Trophoblast cell (in vitro differentiated cells and primary cell): Measurements from ENCODE around the gene TENT5C.

Experiments
- DNase-seq, 2 donors: peaks; one replicate each; pipeline ENCODE4 v3.0.0-alpha.2; 2016
- H2AFZ ChIP-seq: 2 replicates; pipeline ENCODE4 v1.6.1; 2013; ENCODE audit warnings: low read length, moderate library complexity, mild to moderate bottlenecking; ENCODE audit not compliant: insufficient read depth, poor library complexity
- H2AK5ac ChIP-seq: 2 replicates; pipeline ENCODE4 v1.6.1; 2013; ENCODE audit warnings: mild to moderate bottlenecking, low read length
- H2BK120ac ChIP-seq: 2 replicates; pipeline ENCODE4 v1.6.1; 2013; ENCODE audit warnings: low read length, mild to moderate bottlenecking, moderate library complexity; ENCODE audit not compliant: insufficient read depth, poor library complexity
- H2BK12ac ChIP-seq: 2 replicates; pipeline ENCODE4 v1.6.1; 2013; ENCODE audit warnings: mild to moderate bottlenecking, low read length, moderate library complexity
- H2BK5ac ChIP-seq: 2 replicates; pipeline ENCODE4 v1.6.1; 2013; ENCODE audit warnings: low read length, low read depth, moderate library complexity, mild to moderate bottlenecking; ENCODE audit not compliant: poor library complexity
- H3K14ac ChIP-seq: 2 replicates; pipeline ENCODE4 v1.6.1; 2013; ENCODE audit warnings: mild to moderate bottlenecking, low read length
- H3K18ac ChIP-seq: 2 replicates; pipeline ENCODE4 v1.6.1; 2013; ENCODE audit warnings: mild to moderate bottlenecking, low read length
- H3K23ac ChIP-seq: 2 replicates; pipeline ENCODE4 v1.6.1; 2013; ENCODE audit warnings: low read length
- H3K27ac ChIP-seq: 2 replicates; pipeline ENCODE4 v1.5.1; 2013; ENCODE audit warnings: low read depth, mild to moderate bottlenecking, inconsistent platforms, low read length, moderate library complexity
- H3K27me3 ChIP-seq: 2 replicates; pipeline ENCODE4 v1.6.1; 2013; ENCODE audit warnings: inconsistent platforms, mild to moderate bottlenecking, low read length, moderate library complexity; ENCODE audit not compliant: insufficient read depth
- H3K36me3 ChIP-seq, 2 experiments: 1 replicate in 1 of 2; 2 replicates in 1 of 2; pipeline ENCODE4 v1.6.1; 2013; ENCODE audit warnings: low read length in 2 of 2, mild to moderate bottlenecking in 2 of 2, moderate library complexity in 1 of 2; ENCODE audit not compliant: insufficient read depth in 2 of 2, control insufficient read depth in 1 of 2
- H3K4ac ChIP-seq: 2 replicates; pipeline ENCODE4 v1.6.1; 2013; ENCODE audit warnings: low read depth, mild to moderate bottlenecking, low read length, moderate library complexity
- H3K4me1 ChIP-seq, 2 experiments: 1 replicate in 1 of 2; 2 replicates in 1 of 2; pipeline ENCODE4 v1.6.1; 2013; ENCODE audit warnings: low read length in 2 of 2, mild to moderate bottlenecking in 2 of 2, moderate library complexity in 1 of 2; ENCODE audit not compliant: insufficient read depth in 2 of 2, control insufficient read depth in 1 of 2
- H3K4me2 ChIP-seq: 2 replicates; pipeline ENCODE4 v1.6.1; 2013; ENCODE audit warnings: inconsistent platforms, mild to moderate bottlenecking, low read length, moderate library complexity
- H3K4me3 ChIP-seq: 2 replicates; pipeline ENCODE4 v1.5.1; 2013; ENCODE audit warnings: mild to moderate bottlenecking, low read depth, low read length, inconsistent platforms
- H3K79me1 ChIP-seq: one replicate; pipeline ENCODE4 v1.6.1; 2013; ENCODE audit warnings: low read length
- H3K79me2 ChIP-seq: 2 replicates; pipeline ENCODE4 v1.6.1; 2013; ENCODE audit warnings: low read length, mild to moderate bottlenecking; ENCODE audit not compliant: control insufficient read depth, insufficient read depth, poor library complexity
- H3K9ac ChIP-seq: 2 replicates; pipeline ENCODE4 v1.6.1; 2013; ENCODE audit warnings: mild to moderate bottlenecking, low read length
- H3K9me3 ChIP-seq: 2 replicates; pipeline ENCODE4 v1.6.1; 2013; ENCODE audit warnings: low read depth, mild to moderate bottlenecking, control low read depth, inconsistent platforms, low read length; ENCODE audit not compliant: insufficient read depth
- H4K12ac ChIP-seq: 2 replicates; pipeline ENCODE4 v1.6.1; 2013; ENCODE audit warnings: low read depth, mild to moderate bottlenecking, low read length, moderate library complexity
- H4K8ac ChIP-seq: 2 replicates; pipeline ENCODE4 v1.6.1; 2013; ENCODE audit warnings: low read depth, mild to moderate bottlenecking, low read length, moderate library complexity
- H4K91ac ChIP-seq: one replicate; pipeline ENCODE4 v1.6.1; 2013; ENCODE audit warnings: low read depth, mild to moderate bottlenecking, low read length, moderate library complexity
- WGBS: extraction: QIAGEN DNeasy Blood & Tissue Kit; methylation state at CpG from one replicate; pipeline ENCODE4 v1.1.7; 2013; ENCODE audit warnings: missing lambda C conversion rate; ENCODE audit not compliant: insufficient read length, insufficient coverage; ENCODE audit errors: extremely low coverage; 5-methylcytosine and 5-hydroxymethylcytosine counted together

The TENT5C gene

GRCh38 chr1:117611121-117611601, 5.3 kb downstream of the TENT5C start:
- Histone ChIP-seq H3K27me3 (peaks cover 4% of the 10 kb centered on the region), H3K23ac (no peak overlapping the region), H3K4me2 (no peak overlapping the region), H3K27ac (no peak overlapping the region), H2BK12ac (no peak overlapping the region), H3K79me2 (no peaks in the 10 kb centered on the region), H4K91ac (no peak overlapping the region), H2BK120ac (no peak overlapping the region), H3K79me1 (no peaks in the 10 kb centered on the region), H3K4ac (no peak overlapping the region), H2AFZ (no peak overlapping the region), H3K9me3 (no peaks in the 10 kb centered on the region), H3K36me3 (no peaks in the 10 kb centered on the region), H3K9ac (no peak overlapping the region), H4K12ac (no peak overlapping the region), H3K18ac (no peak overlapping the region), H4K8ac (no peak overlapping the region), H3K14ac (no peak overlapping the region), H2BK5ac (no peak overlapping the region), H3K4me3 (no peak overlapping the region), H3K4me1 (peaks cover 19 to 21% of the 10 kb centered on the region in 2 experiments), H2AK5ac (no peak overlapping the region)
- DNase-seq: no peak
- WGBS: no CpG with 5 or more reads among the region's 5 CpGs

GRCh38 chr1:117611894-117612483, 6.1 kb downstream of the TENT5C start:
- peaks cover 2% of the 10 kb centered on the region for H3K27me3 ChIP-seq
- peak in 1 of 2 donors; percentile 15 for DNase-seq
- no peak overlapping the region for H2BK12ac ChIP-seq
- no peak overlapping the region for H3K23ac ChIP-seq
- no peaks in the 10 kb centered on the region for H3K79me2 ChIP-seq
- no CpG with 5 or more reads among the region's 3 CpGs for WGBS
- H2BK5ac ChIP-seq: no peak overlapping the region
- H3K36me3 ChIP-seq: no peaks in the 10 kb centered on the region
- no peak overlapping the region for H3K27ac ChIP-seq
- H2AFZ ChIP-seq: no peak overlapping the region
- H3K9ac ChIP-seq: no peak overlapping the region
- no peak overlapping the region for H3K4me2 ChIP-seq
- H3K79me1 ChIP-seq: no peaks in the 10 kb centered on the region
- no peak overlapping the region for H3K18ac ChIP-seq
- H3K4me1 ChIP-seq: peaks cover 15 to 16% of the 10 kb centered on the region in 2 experiments
- no peak overlapping the region for H2AK5ac ChIP-seq
- H4K12ac ChIP-seq: no peak overlapping the region
- H2BK120ac ChIP-seq: no peak overlapping the region
- H3K4ac ChIP-seq: no peak overlapping the region
- H3K9me3 ChIP-seq: no peaks in the 10 kb centered on the region
- no peak overlapping the region for H4K8ac ChIP-seq
- no peak overlapping the region for H3K14ac ChIP-seq
- no peak overlapping the region for H4K91ac ChIP-seq
- no peak overlapping the region for H3K4me3 ChIP-seq

- H2AFZ ChIP-seq: no peak overlapping the region
- no peak overlapping the region for H3K4me3 ChIP-seq
- no peaks in the 10 kb centered on the region for H3K36me3 ChIP-seq
- H3K4me1 ChIP-seq: peaks cover 11 to 13% of the 10 kb centered on the region in 2 experiments
- H3K27me3 ChIP-seq: no peaks in the 10 kb centered on the region
- H3K4ac ChIP-seq: no peak overlapping the region
- no peaks in the 10 kb centered on the region for H3K79me1 ChIP-seq
- H3K9ac ChIP-seq: no peak overlapping the region
- H3K4me2 ChIP-seq: no peak overlapping the region
- H2AK5ac ChIP-seq: no peak overlapping the region
- peak; percentile 49 to 75 for DNase-seq
- no peak overlapping the region for H4K8ac ChIP-seq
- no peak overlapping the region for H3K18ac ChIP-seq
- no peak overlapping the region for H4K12ac ChIP-seq
- no peak overlapping the region for H3K14ac ChIP-seq
- no peak overlapping the region for H2BK5ac ChIP-seq
- H3K9me3 ChIP-seq: no peaks in the 10 kb centered on the region
- H3K79me2 ChIP-seq: no peaks in the 10 kb centered on the region
- no peak overlapping the region for H3K23ac ChIP-seq
- H2BK120ac ChIP-seq: no peak overlapping the region
- H3K27ac ChIP-seq: no peak overlapping the region
- no CpG with 5 or more reads among the region's 7 CpGs for WGBS
- no peak overlapping the region for H4K91ac ChIP-seq
- no peak overlapping the region for H2BK12ac ChIP-seq
Measured at GRCh38 chr1:117612517-117613248, 6.8 kb downstream of the TENT5C start.

GRCh38 chr1:117613249-117613968, 7.6 kb downstream of the TENT5C start:
- Histone ChIP-seq H4K12ac (no peak overlapping the region), H4K8ac (no peak overlapping the region), H3K79me1 (no peaks in the 10 kb centered on the region), H3K4me1 (peaks cover 11 to 13% of the 10 kb centered on the region in 2 experiments), H4K91ac (no peak overlapping the region), H3K4me2 (no peak overlapping the region), H3K18ac (no peak overlapping the region), H3K23ac (no peak overlapping the region), H2BK12ac (no peak overlapping the region), H3K9ac (no peak overlapping the region), H3K36me3 (no peaks in the 10 kb centered on the region), H2BK120ac (no peak overlapping the region), H3K27me3 (no peaks in the 10 kb centered on the region), H2AK5ac (no peak overlapping the region), H2AFZ (no peak overlapping the region), H3K27ac (no peak overlapping the region), H3K9me3 (no peaks in the 10 kb centered on the region), H3K14ac (no peak overlapping the region), H3K4ac (no peak overlapping the region), H3K4me3 (no peak overlapping the region), H2BK5ac (no peak overlapping the region), H3K79me2 (no peaks in the 10 kb centered on the region)
- no peak for DNase-seq
- WGBS: no CpG with 5 or more reads among the region's 8 CpGs
